Panc1 (cell line): Measurements from ENCODE around the gene DNM3.

Experiments
- SIN3A ChIP-seq: IDR thresholded peaks from 2 replicates; pipeline ENCODE4 v1.6.1; 2012; ENCODE audit warnings: low read depth, mild to moderate bottlenecking, low read length, moderate library complexity, borderline replicate concordance; ENCODE audit not compliant: insufficient read depth
- TCF7L2 ChIP-seq: IDR thresholded peaks from 2 replicates; pipeline ENCODE4 v1.6.1; 2011; ENCODE audit warnings: mild to moderate bottlenecking, low read depth, low read length, inconsistent platforms

- TF ChIP-seq SIN3A, result no peak
- no peak for TF ChIP-seq TCF7L2
Observed at GRCh38 chr1:172040466-172040865, 199.2 kb downstream of the DNM3 start.
